Measurements from ENCODE around the gene CACNA1G. TPM values are rescaled to one million over a fixed set of nuclear protein-coding genes. Genes with fewer than 3 reads are reported as not detected.

The CACNA1G gene
- total RNA-seq, 1 donor from 2014 or later = not detected

- intact Hi-C loops (cut with micrococcal nuclease) = no loop called here
These were observed 27.3 kb upstream of the CACNA1G start for GRCh38 chr17:50533185-50533584.

GRCh38 chr17:50533720-50534148 is 26.8 kb upstream of the CACNA1G start:
- intact Hi-C loops (cut with micrococcal nuclease) = no loop called here

GRCh38 chr17:50534222-50534978 is 26.1 kb upstream of the CACNA1G start:
- intact Hi-C loops (cut with micrococcal nuclease) = no loop called here

- intact Hi-C loops (cut with micrococcal nuclease) = no loop called here
These were observed 25.6 kb upstream of the CACNA1G start for GRCh38 chr17:50534979-50535326.

- intact Hi-C loops (cut with micrococcal nuclease) = no loop called here
These were observed 25.1 kb upstream of the CACNA1G start for GRCh38 chr17:50535407-50535806.

GRCh38 chr17:50536683-50537646 is 23.6 kb upstream of the CACNA1G start:
- intact Hi-C loops (cut with micrococcal nuclease) = no loop called here

- intact Hi-C loops (cut with micrococcal nuclease) = no loop called here
These were observed 22.6 kb upstream of the CACNA1G start for GRCh38 chr17:50537721-50538548.

GRCh38 chr17:50538549-50539410 is 21.7 kb upstream of the CACNA1G start:
- intact Hi-C loops (cut with micrococcal nuclease) = no loop called here

GRCh38 chr17:50539762-50540559 is 20.6 kb upstream of the CACNA1G start:
- intact Hi-C loops (cut with micrococcal nuclease) = loop anchor here (5.0 to 10.0 kb wide), 2 partner anchors 167 to 415 kb away; partner anchors contain the start of gene ANKRD40

- intact Hi-C loops (cut with micrococcal nuclease) = loop anchor here (5.0 to 10.0 kb wide), 2 partner anchors 167 to 414 kb away; partner anchors contain the start of gene ANKRD40
These were observed 19.7 kb upstream of the CACNA1G start for GRCh38 chr17:50540560-50541401.

- intact Hi-C loops (cut with micrococcal nuclease) = loop anchor here (5.0 to 10.0 kb wide), 2 partner anchors 166 to 413 kb away; partner anchors contain the start of gene ANKRD40
These were observed 19.2 kb upstream of the CACNA1G start for GRCh38 chr17:50541402-50541715.

GRCh38 chr17:50541716-50542688 is 18.5 kb upstream of the CACNA1G start:
- intact Hi-C loops (cut with micrococcal nuclease) = loop anchor here (1.0 to 10.0 kb wide), 4 partner anchors 33 to 413 kb away; partner anchors contain the start of genes ANKRD40, MYCBPAP and RSAD1

GRCh38 chr17:50542795-50543774 is 17.4 kb upstream of the CACNA1G start:
- intact Hi-C loops (cut with micrococcal nuclease) = loop anchor here (1.0 to 10.0 kb wide), 4 partner anchors 34 to 412 kb away; partner anchors contain the start of genes ANKRD40, MYCBPAP and RSAD1

GRCh38 chr17:50544516-50544915 is 16.0 kb upstream of the CACNA1G start:
- intact Hi-C loops (cut with micrococcal nuclease) = loop anchor here (5.0 to 10.0 kb wide), 2 partner anchors 163 to 410 kb away; partner anchors contain the start of gene ANKRD40

GRCh38 chr17:50545311-50545710 is 15.2 kb upstream of the CACNA1G start:
- intact Hi-C loops (cut with micrococcal nuclease) = loop anchor here (10.0 kb wide), 1 partner anchor 409 kb away; no protein-coding TSS in a partner anchor

- intact Hi-C loops (cut with micrococcal nuclease) = loop anchor here (1.0 to 10.0 kb wide), 4 partner anchors 14 to 408 kb away; partner anchors contain the start of gene CACNA1G
These were observed 13.8 kb upstream of the CACNA1G start for GRCh38 chr17:50546701-50547034.

Data from T-helper 2 cell treated with Interferon-gamma antibody and Interleukin-4, amounts not matched to agents 100 ng/mL and 5 ng/mL, for 36 hours (primary cell).